Gastroesophageal sphincter (tissue), 4 donors: ENCODE measurements around the gene FMN2. TPM values are rescaled to one million over a fixed set of nuclear protein-coding genes. Genes with fewer than 3 reads are reported as not detected.

Experiments used
- ATAC-seq: fragments of 150-250 bp; one replicate; pipeline ENCODE4 v1.9.1; 2016; ENCODE audit warnings: mild to moderate bottlenecking, moderate library complexity
- H3K27ac ChIP-seq, 4 donors: fragments of 200-600 bp; sonication (generic) in 3 of 4; 1 replicate in 3 of 4; 2 replicates in 1 of 4; pipeline ENCODE4 v1.5.1; 2016 to 2019
- H3K27me3 ChIP-seq: fragments of 200-600 bp; sonication (generic); one replicate; pipeline ENCODE4 v1.5.1; 2019
- H3K36me3 ChIP-seq, 2 donors: fragments of 200-600 bp; sonication (generic); one replicate each; pipeline ENCODE4 v1.5.1; 2019; ENCODE audit warnings: control low read depth in 1 of 2
- H3K4me1 ChIP-seq, 3 donors: fragments of 200-600 bp; sonication (generic); 1 replicate in 2 of 3; 2 replicates in 1 of 3; pipeline ENCODE4 v1.5.1; 2016 to 2019; ENCODE audit warnings: control low read depth in 2 of 3
- H3K4me3 ChIP-seq, 2 donors: fragments of 200-600 bp; sonication (generic); one replicate each; pipeline ENCODE4 v1.5.1; 2019; ENCODE audit warnings: mild to moderate bottlenecking in 1 of 2, moderate library complexity in 1 of 2
- H3K9me3 ChIP-seq, 3 donors: fragments of 200-600 bp; sonication (generic); one replicate each; pipeline ENCODE4 v1.5.1; 2017 to 2019; ENCODE audit warnings: control low read depth in 2 of 3
- EP300 ChIP-seq: sonication (generic); formaldehyde crosslinking; IDR thresholded peaks from one replicate; pipeline ENCODE4 v1.6.1; 2017; ENCODE audit warnings: antibody characterized with exemption, mild to moderate bottlenecking
- POLR2A ChIP-seq, 2 donors: fragments of 450-650 bp; IDR thresholded peaks; one replicate each; pipeline ENCODE4 v1.6.1; 2017; ENCODE audit warnings: antibody characterized with exemption in 2 of 2, mild to moderate bottlenecking in 2 of 2, moderate library complexity in 1 of 2
- POLR2AphosphoS5 ChIP-seq: sonication (generic); formaldehyde crosslinking; IDR thresholded peaks from one replicate; pipeline ENCODE4 v1.6.1; 2017; ENCODE audit warnings: antibody characterized with exemption
- WGBS, 2 donors: methylation state at CpG; one replicate each; pipeline ENCODE4 v1.1.5; 2018; ENCODE audit warnings: low coverage in 1 of 2; 5-methylcytosine and 5-hydroxymethylcytosine counted together
- total RNA-seq, 4 donors: library from RNA; depleted of rRNA; stranded (reverse); fragments of >200 nt; gene quantifications; one replicate each; pipeline ENCODE4 v1.1.0, GENCODE V29; 2016
- TF ChIP-seq, protein P1 (sequence below), 4 experiments: fragments of 200-600 bp in 2 of 4; fragments of 450-650 bp in 2 of 4; sonication (generic) in 1 of 4; IDR thresholded peaks; one replicate each; pipeline ENCODE4 v1.5.1; 2017 to 2019; ENCODE audit warnings: antibody characterized with exemption in 4 of 4, mild to moderate bottlenecking in 2 of 4, moderate library complexity in 2 of 4

Gene FMN2
- total RNA-seq, 4 donors from 2014 or later, result 0.27 to 8.6 (median 2.7) TPM

DNA sequence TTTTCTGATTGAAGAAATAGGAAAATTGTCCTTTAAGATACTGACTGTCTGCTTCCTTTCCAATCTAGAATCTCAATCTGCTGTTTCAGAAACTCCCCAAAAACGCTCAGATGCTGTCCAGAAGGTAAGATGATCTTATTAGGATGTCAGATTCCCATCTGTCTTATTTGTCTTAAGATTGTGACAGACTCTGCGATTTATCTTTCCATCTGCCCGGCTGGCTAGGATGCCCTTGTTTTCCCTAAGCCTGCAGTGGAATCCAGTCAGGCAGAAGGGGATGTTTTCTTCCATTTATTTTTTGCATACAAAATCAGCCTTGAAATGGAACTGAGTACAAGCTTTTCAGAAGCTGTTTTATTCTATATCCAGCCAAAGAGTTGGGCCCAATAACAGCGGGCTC, 96.5 kb downstream of the FMN2 start:
- peaks cover 0 to 4% (median 0%) of the 10 kb centered on the region in 3 donors for H3K4me1 ChIP-seq
- no peak for TF ChIP-seq EP300
- no peak for TF ChIP-seq POLR2AphosphoS5
- TF ChIP-seq, protein P1, sequence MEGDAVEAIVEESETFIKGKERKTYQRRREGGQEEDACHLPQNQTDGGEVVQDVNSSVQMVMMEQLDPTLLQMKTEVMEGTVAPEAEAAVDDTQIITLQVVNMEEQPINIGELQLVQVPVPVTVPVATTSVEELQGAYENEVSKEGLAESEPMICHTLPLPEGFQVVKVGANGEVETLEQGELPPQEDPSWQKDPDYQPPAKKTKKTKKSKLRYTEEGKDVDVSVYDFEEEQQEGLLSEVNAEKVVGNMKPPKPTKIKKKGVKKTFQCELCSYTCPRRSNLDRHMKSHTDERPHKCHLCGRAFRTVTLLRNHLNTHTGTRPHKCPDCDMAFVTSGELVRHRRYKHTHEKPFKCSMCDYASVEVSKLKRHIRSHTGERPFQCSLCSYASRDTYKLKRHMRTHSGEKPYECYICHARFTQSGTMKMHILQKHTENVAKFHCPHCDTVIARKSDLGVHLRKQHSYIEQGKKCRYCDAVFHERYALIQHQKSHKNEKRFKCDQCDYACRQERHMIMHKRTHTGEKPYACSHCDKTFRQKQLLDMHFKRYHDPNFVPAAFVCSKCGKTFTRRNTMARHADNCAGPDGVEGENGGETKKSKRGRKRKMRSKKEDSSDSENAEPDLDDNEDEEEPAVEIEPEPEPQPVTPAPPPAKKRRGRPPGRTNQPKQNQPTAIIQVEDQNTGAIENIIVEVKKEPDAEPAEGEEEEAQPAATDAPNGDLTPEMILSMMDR (IDR thresholded peaks at IDR 0.05), result no peak
- TF ChIP-seq POLR2A (IDR thresholded peaks at IDR 0.05), result no peak
- no peak overlapping the region for H3K4me3 ChIP-seq
- no peaks in the 10 kb centered on the region for H3K36me3 ChIP-seq
- peaks cover 8% of the 10 kb centered on the region for H3K27me3 ChIP-seq
- H3K27ac ChIP-seq, result no peak overlapping the region
- ATAC-seq, result no peak
- WGBS, 2 donors, result 81 to 88% methylated on average over 3 to 4 of the region's 4 CpGs
- H3K9me3 ChIP-seq, result no peaks in the 10 kb centered on the region

GRCh38 chr1:240189386-240189989, 97.8 kb downstream of the FMN2 start:
- no peaks in the 10 kb centered on the region for H3K9me3 ChIP-seq
- H3K27ac ChIP-seq, result no peak overlapping the region
- peaks cover 8% of the 10 kb centered on the region for H3K27me3 ChIP-seq
- H3K4me3 ChIP-seq, result no peak overlapping the region
- H3K36me3 ChIP-seq, result no peaks in the 10 kb centered on the region
- no peak for TF ChIP-seq POLR2A (IDR thresholded peaks at IDR 0.05)
- TF ChIP-seq EP300, result no peak
- TF ChIP-seq, protein P1 (IDR thresholded peaks at IDR 0.05), result peak; percentile 49 to 77 (median 60)
- TF ChIP-seq POLR2AphosphoS5, result no peak
- no peak for ATAC-seq
- peaks cover 0 to 17% (median 0%) of the 10 kb centered on the region in 3 donors for H3K4me1 ChIP-seq
- WGBS, 2 donors, result 41 to 42% methylated on average over 6 of the region's 6 CpGs

DNA sequence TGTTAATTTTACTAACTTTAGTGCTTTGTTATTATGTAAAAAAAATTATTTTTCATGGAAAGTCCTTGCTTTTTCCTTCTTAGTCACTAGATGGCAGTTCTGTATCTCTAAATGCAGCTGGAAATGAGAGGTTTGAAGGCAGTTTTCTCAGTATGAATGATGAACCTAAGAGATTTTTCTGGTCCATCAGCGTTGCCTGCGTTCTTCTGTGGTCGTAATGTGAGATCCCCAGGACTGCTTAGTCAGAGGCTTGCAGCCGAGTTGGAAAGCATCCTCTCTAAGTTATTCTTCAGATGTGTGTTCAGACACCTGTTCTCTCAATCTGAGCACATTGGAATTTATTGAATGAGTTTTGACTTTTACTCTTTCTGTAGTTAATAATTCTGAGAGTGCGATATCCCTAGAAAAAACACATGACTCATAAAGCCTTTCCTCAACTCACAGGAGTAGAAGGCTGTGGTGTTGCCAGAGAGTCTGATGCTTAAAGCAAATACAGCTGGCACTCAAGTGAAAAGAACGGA, 99.3 kb downstream of the FMN2 start:
- ATAC-seq, result no peak
- Histone ChIP-seq H3K9me3 (no peaks in the 10 kb centered on the region), H3K27me3 (peaks cover 4% of the 10 kb centered on the region), H3K36me3 (no peaks in the 10 kb centered on the region), H3K27ac (no peak overlapping the region), H3K4me3 (no peak overlapping the region), H3K4me1 (peaks cover 0 to 20% (median 0%) of the 10 kb centered on the region in 3 donors)
- 13% methylated on average over 6 of the region's 6 CpGs for WGBS, 2 donors
- TF ChIP-seq POLR2AphosphoS5 (peak; percentile 43), EP300 (no peak)
- TF ChIP-seq, protein P1 (IDR thresholded peaks at IDR 0.05), result peak; percentile 28 to 60 (median 46)

GRCh38 chr1:240192851-240193250, 101.2 kb downstream of the FMN2 start:
- no peak overlapping the region for H3K27ac ChIP-seq
- 65 to 71% methylated on average over 1 to 2 of the region's 2 CpGs for WGBS, 2 donors
- peaks cover 0 to 20% (median 0%) of the 10 kb centered on the region in 3 donors for H3K4me1 ChIP-seq
- H3K36me3 ChIP-seq, result no peaks in the 10 kb centered on the region
- ATAC-seq, result no peak
- TF ChIP-seq EP300 (no peak), POLR2AphosphoS5 (no peak), POLR2A (IDR thresholded peaks at IDR 0.05) (no peak)
- TF ChIP-seq, protein P1 (IDR thresholded peaks at IDR 0.05), result no peak
- H3K4me3 ChIP-seq, result no peak overlapping the region
- H3K27me3 ChIP-seq, result no peaks in the 10 kb centered on the region
- H3K9me3 ChIP-seq, result no peaks in the 10 kb centered on the region

DNA sequence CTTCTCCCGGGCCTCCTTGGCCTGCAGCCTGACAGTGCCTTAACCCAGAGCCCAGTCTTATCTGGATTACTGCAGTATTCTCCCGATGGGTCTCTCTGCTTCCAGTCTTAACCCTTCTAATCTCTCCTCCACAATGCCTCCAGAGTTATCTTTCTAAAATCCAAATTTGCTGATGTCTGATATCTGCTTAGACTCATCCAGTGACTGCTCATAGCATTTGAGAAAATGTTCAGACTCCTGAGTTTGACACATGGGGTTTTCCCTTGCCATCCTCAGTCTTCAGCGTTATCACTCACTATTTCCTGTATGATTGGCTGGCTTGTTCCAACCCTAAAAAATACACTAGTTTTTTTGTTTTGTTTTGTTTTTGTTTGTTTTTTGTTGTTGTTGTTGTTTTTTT, 102.0 kb downstream of the FMN2 start:
- no peak for ATAC-seq
- H3K4me1 ChIP-seq, result peaks cover 0 to 20% (median 0%) of the 10 kb centered on the region in 3 donors
- no peak overlapping the region for H3K4me3 ChIP-seq
- no peaks in the 10 kb centered on the region for H3K9me3 ChIP-seq
- no peaks in the 10 kb centered on the region for H3K27me3 ChIP-seq
- H3K27ac ChIP-seq, result peak overlapping the region in 1 of 4 donors; percentile 39
- 0 to 32% methylated on average over 1 to 3 of the region's 3 CpGs for WGBS, 2 donors
- no peaks in the 10 kb centered on the region for H3K36me3 ChIP-seq
- TF ChIP-seq, protein P1 (IDR thresholded peaks at IDR 0.05), result no peak
- no peak for TF ChIP-seq POLR2A (IDR thresholded peaks at IDR 0.05)
- no peak for TF ChIP-seq EP300
- no peak for TF ChIP-seq POLR2AphosphoS5
